ENCODE measurements around the gene GDF10.

GRCh38 chr10:47256751-47257336, 43.2 kb upstream of the GDF10 start:
- TF ChIP-seq CTCF (IDR thresholded peaks at IDR 0.05) (no peak), POLR2A (IDR thresholded peaks at IDR 0.05) (no peak)

Measured in lower leg skin (tissue), 3 donors.